ENCODE data around the gene F10. TPM values are rescaled to one million over a fixed set of nuclear protein-coding genes. Genes with fewer than 3 reads are reported as not detected.

The F10 gene
- total RNA-seq, 1 experiment from 2014 or later, result 0.18 TPM

DNA sequence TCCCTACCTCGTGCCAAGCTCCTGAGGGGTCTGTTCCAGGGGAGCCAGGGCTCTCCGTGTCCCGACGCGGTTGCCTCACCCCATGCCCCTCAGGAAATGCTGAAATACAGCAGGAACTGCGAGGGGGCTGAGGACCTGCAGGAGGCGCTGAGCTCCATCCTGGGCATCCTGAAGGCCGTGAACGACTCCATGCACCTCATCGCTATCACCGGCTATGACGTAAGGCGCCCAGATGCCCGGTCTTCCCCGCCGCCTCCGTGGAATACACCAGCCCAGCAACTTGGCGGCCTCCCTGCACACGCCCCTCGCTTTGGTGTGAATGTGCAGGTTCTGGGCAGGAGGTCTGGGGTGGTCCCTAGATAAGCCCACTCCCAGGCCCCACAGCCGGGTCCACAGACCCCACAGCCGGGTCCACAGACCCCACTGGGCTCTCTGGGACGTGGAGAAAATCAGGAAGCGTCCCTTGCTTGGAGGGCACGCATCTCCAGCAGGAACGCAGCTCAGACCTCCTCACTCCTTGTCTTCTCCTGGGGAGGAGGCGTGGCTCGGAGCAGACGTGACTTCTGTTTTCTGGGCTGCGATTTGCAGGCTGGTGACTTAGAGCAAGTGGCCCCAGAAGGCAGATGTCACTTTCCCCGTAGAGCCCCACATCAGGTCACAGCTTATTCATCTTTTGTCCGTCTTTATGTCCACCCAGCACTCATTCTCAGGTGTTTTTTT lies 36.4 kb upstream of the F10 start:
- intact Hi-C loops (cut with micrococcal nuclease; ENCODE audit: unreplicated experiment), result no loop called here
- ATAC-seq, result 0 out of 2 replicates have a peak, but pooled peaks have one; percentile 28
- POLR2A ChIA-PET, result interaction anchor here (0.6 kb wide), 1 partner anchor 137 kb away, joined by 3 read pairs; no protein-coding TSS in a partner anchor

DNA sequence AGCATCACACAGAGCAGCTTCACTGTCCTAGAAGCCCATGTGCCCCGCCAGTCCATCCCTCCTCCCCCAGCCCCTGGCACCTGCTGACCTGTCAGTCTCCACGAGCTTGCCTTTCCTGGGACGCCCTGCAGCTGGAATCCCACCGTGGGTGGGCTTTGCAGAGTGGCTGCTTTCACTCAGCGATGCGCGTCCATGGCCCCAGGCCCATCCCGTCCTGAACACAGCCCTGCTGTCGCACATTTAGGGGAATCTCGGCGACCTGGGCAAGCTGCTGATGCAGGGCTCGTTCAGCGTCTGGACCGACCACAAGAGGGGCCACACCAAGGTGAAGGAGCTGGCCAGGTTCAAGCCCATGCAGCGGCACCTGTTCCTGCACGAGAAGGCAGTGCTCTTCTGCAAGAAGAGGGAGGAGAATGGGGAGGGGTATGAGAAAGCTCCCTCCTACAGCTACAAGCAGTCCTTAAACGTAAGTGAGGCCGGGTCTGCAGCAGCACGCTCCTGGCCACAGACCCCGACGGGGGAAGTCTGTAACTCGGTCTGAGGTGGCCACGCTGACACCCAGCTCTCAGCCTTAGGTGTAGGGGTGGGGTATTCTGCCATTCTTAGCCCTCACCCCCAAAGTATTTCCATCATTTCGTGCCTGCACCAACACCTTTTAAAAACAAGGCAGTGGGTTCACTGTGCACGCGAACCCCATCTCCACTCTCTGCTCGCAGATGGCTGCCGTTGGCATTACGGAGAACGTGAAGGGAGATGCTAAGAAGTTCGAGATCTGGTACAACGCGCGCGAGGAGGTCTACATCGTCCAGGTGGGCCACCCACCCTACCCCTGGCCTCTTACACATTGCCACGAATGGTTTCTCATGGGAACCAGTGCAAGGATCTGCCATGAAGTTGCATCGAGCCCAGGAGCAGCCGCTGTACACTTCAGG lies 35.3 kb upstream of the F10 start:
- in situ Hi-C loops (cut with HindIII; ENCODE audit: low pct_unique_long_range_greater_than_20kb, low sequenced_read_pairs) (no loop called here), intact Hi-C loops (cut with micrococcal nuclease; ENCODE audit: unreplicated experiment) (no loop called here)
- DNase-seq (ENCODE audit: low read depth, low spot score) (no peak), ATAC-seq (no peak)
- ChIA-PET CTCF (no interaction called here), POLR2A (no interaction called here)
- TF ChIP-seq POLR2AphosphoS5 (IDR thresholded peaks at IDR 0.05; ENCODE audit: low read depth, low read length) (no peak), SIN3A (IDR thresholded peaks at IDR 0.05; ENCODE audit: borderline replicate concordance, insufficient read depth, low read depth, low read length) (no peak)
- TF ChIP-seq, protein P1, sequence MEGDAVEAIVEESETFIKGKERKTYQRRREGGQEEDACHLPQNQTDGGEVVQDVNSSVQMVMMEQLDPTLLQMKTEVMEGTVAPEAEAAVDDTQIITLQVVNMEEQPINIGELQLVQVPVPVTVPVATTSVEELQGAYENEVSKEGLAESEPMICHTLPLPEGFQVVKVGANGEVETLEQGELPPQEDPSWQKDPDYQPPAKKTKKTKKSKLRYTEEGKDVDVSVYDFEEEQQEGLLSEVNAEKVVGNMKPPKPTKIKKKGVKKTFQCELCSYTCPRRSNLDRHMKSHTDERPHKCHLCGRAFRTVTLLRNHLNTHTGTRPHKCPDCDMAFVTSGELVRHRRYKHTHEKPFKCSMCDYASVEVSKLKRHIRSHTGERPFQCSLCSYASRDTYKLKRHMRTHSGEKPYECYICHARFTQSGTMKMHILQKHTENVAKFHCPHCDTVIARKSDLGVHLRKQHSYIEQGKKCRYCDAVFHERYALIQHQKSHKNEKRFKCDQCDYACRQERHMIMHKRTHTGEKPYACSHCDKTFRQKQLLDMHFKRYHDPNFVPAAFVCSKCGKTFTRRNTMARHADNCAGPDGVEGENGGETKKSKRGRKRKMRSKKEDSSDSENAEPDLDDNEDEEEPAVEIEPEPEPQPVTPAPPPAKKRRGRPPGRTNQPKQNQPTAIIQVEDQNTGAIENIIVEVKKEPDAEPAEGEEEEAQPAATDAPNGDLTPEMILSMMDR (IDR thresholded peaks at IDR 0.05), result no peak
- Histone ChIP-seq H3K27me3 (ENCODE audit: control insufficient read depth, insufficient read depth, low read length) (no peaks in the 10 kb centered on the region), H3K4me3 (ENCODE audit: low read depth in 2 of 2, low read length in 2 of 2) (no peak overlapping the region), H3K27ac (ENCODE audit: low read length) (no peak overlapping the region), H3K36me3 (ENCODE audit: control insufficient read depth, insufficient read depth, low read length) (no peaks in the 10 kb centered on the region), H3K9me3 (ENCODE audit: control insufficient read depth, insufficient read depth, low read depth, low read length) (no peaks in the 10 kb centered on the region), H3K4me1 (ENCODE audit: control insufficient read depth, insufficient read depth, low read length) (no peaks in the 10 kb centered on the region)
- no TSS peak for BruUV-seq (replicated peaks)

More for the DNA sequence above, 36.4 kb upstream of the F10 start:
- no peaks in the 10 kb centered on the region for H3K27me3 ChIP-seq (ENCODE audit: control insufficient read depth, insufficient read depth, low read length)
- no peaks in the 10 kb centered on the region for H3K4me1 ChIP-seq (ENCODE audit: control insufficient read depth, insufficient read depth, low read length)
- CTCF ChIA-PET, result interaction anchor here (0.6 kb wide), 1 partner anchor 46 kb away, joined by 3 read pairs; no protein-coding TSS in a partner anchor
- H3K9me3 ChIP-seq (ENCODE audit: control insufficient read depth, insufficient read depth, low read depth, low read length), result no peaks in the 10 kb centered on the region
- BruUV-seq (replicated peaks), result no TSS peak
- no peak overlapping the region for H3K27ac ChIP-seq (ENCODE audit: low read length)
- in situ Hi-C loops (cut with HindIII; ENCODE audit: low pct_unique_long_range_greater_than_20kb, low sequenced_read_pairs), result no loop called here
- H3K36me3 ChIP-seq (ENCODE audit: control insufficient read depth, insufficient read depth, low read length), result no peaks in the 10 kb centered on the region
- no peak overlapping the region for H3K4me3 ChIP-seq (ENCODE audit: low read depth in 2 of 2, low read length in 2 of 2)
- DNase-seq (ENCODE audit: low read depth, low spot score), result no peak
- no peak for TF ChIP-seq TCF7L2 (IDR thresholded peaks at IDR 0.05; ENCODE audit: low read depth, low read length)
- TF ChIP-seq, protein P1 (IDR thresholded peaks at IDR 0.05), result no peak; the same call in 1 of the 2 replicates
- TF ChIP-seq, protein P2, sequence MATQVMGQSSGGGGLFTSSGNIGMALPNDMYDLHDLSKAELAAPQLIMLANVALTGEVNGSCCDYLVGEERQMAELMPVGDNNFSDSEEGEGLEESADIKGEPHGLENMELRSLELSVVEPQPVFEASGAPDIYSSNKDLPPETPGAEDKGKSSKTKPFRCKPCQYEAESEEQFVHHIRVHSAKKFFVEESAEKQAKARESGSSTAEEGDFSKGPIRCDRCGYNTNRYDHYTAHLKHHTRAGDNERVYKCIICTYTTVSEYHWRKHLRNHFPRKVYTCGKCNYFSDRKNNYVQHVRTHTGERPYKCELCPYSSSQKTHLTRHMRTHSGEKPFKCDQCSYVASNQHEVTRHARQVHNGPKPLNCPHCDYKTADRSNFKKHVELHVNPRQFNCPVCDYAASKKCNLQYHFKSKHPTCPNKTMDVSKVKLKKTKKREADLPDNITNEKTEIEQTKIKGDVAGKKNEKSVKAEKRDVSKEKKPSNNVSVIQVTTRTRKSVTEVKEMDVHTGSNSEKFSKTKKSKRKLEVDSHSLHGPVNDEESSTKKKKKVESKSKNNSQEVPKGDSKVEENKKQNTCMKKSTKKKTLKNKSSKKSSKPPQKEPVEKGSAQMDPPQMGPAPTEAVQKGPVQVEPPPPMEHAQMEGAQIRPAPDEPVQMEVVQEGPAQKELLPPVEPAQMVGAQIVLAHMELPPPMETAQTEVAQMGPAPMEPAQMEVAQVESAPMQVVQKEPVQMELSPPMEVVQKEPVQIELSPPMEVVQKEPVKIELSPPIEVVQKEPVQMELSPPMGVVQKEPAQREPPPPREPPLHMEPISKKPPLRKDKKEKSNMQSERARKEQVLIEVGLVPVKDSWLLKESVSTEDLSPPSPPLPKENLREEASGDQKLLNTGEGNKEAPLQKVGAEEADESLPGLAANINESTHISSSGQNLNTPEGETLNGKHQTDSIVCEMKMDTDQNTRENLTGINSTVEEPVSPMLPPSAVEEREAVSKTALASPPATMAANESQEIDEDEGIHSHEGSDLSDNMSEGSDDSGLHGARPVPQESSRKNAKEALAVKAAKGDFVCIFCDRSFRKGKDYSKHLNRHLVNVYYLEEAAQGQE (IDR thresholded peaks at IDR 0.05; ENCODE audit: insufficient read depth in 1 of 2, low read depth in 2 of 2, low read length in 1 of 2), result no peak
- TF ChIP-seq POLR2AphosphoS5 (IDR thresholded peaks at IDR 0.05; ENCODE audit: low read depth, low read length), result no peak
- TF ChIP-seq SIN3A (IDR thresholded peaks at IDR 0.05; ENCODE audit: borderline replicate concordance, insufficient read depth, low read depth, low read length), result no peak

All from Panc1 (cell line).